ENCODE data around the gene SYNE1.

DNA sequence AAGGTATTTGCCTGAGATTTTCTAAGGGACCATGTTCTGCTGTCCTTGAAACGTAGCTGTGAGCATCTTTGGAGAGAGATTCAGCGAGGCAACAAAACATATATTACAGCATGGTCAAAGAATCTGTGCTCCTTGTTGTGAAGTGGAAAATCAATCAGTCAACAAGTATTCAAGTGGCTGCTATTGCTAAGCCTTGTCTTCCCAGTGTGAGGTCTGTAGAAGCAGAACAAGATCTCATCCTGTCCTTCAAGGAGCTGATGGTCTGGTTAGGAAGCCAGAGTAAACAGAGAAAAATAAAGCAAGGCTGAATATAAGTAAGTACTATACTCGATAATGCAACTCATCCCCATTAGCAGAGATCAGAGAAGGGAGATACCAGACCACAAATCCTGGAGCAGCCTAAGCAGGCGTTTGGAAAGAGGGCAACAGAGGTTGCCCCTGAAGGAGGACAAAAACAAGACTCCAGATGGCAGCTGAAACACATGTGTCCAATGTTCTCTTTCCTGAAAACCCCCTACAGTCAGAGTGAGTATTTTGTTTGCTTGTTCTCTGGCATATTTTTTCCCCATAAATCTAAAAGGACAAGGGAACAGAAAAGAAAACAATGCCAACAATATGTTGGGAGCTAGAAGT, 392.0 kb downstream of the SYNE1 start:
- TF ChIP-seq, protein P1, sequence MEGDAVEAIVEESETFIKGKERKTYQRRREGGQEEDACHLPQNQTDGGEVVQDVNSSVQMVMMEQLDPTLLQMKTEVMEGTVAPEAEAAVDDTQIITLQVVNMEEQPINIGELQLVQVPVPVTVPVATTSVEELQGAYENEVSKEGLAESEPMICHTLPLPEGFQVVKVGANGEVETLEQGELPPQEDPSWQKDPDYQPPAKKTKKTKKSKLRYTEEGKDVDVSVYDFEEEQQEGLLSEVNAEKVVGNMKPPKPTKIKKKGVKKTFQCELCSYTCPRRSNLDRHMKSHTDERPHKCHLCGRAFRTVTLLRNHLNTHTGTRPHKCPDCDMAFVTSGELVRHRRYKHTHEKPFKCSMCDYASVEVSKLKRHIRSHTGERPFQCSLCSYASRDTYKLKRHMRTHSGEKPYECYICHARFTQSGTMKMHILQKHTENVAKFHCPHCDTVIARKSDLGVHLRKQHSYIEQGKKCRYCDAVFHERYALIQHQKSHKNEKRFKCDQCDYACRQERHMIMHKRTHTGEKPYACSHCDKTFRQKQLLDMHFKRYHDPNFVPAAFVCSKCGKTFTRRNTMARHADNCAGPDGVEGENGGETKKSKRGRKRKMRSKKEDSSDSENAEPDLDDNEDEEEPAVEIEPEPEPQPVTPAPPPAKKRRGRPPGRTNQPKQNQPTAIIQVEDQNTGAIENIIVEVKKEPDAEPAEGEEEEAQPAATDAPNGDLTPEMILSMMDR (IDR thresholded peaks at IDR 0.05 in 2 of 3, conservative IDR thresholded peaks at IDR 0.05 in 1 of 3; ENCODE audit: control insufficient read depth in 2 of 3, extremely low read depth in 1 of 3, insufficient read depth in 1 of 3, low read depth in 3 of 3, low read length in 3 of 3): no peak
- TF ChIP-seq RAD21 (IDR thresholded peaks at IDR 0.05; ENCODE audit: insufficient read depth, low read depth, low read length): no peak
- no peak for TF ChIP-seq ATF7 (IDR thresholded peaks at IDR 0.05; ENCODE audit: low read depth)
- TF ChIP-seq, protein P2, sequence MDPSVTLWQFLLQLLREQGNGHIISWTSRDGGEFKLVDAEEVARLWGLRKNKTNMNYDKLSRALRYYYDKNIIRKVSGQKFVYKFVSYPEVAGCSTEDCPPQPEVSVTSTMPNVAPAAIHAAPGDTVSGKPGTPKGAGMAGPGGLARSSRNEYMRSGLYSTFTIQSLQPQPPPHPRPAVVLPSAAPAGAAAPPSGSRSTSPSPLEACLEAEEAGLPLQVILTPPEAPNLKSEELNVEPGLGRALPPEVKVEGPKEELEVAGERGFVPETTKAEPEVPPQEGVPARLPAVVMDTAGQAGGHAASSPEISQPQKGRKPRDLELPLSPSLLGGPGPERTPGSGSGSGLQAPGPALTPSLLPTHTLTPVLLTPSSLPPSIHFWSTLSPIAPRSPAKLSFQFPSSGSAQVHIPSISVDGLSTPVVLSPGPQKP (IDR thresholded peaks at IDR 0.05; ENCODE audit: low read depth, low read length): no peak
- TF ChIP-seq, protein P3, sequence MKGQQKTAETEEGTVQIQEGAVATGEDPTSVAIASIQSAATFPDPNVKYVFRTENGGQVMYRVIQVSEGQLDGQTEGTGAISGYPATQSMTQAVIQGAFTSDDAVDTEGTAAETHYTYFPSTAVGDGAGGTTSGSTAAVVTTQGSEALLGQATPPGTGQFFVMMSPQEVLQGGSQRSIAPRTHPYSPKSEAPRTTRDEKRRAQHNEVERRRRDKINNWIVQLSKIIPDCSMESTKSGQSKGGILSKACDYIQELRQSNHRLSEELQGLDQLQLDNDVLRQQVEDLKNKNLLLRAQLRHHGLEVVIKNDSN (IDR thresholded peaks at IDR 0.05; ENCODE audit: borderline replicate concordance, extremely low read length, insufficient read depth, low read depth, low read length): no peak
- TF ChIP-seq POLR2A (IDR thresholded peaks at IDR 0.05; ENCODE audit: low read depth, low read length): no peak
- TF ChIP-seq, protein P4, sequence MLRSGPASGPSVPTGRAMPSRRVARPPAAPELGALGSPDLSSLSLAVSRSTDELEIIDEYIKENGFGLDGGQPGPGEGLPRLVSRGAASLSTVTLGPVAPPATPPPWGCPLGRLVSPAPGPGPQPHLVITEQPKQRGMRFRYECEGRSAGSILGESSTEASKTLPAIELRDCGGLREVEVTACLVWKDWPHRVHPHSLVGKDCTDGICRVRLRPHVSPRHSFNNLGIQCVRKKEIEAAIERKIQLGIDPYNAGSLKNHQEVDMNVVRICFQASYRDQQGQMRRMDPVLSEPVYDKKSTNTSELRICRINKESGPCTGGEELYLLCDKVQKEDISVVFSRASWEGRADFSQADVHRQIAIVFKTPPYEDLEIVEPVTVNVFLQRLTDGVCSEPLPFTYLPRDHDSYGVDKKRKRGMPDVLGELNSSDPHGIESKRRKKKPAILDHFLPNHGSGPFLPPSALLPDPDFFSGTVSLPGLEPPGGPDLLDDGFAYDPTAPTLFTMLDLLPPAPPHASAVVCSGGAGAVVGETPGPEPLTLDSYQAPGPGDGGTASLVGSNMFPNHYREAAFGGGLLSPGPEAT (IDR thresholded peaks at IDR 0.05; ENCODE audit: low read depth): no peak
- no peak for TF ChIP-seq ETV6 (conservative IDR thresholded peaks at IDR 0.05 in 1 of 2, IDR thresholded peaks at IDR 0.05 in 1 of 2; ENCODE audit: borderline replicate concordance in 1 of 2, low read depth in 1 of 2)
- TF ChIP-seq EP300 (IDR thresholded peaks at IDR 0.05; ENCODE audit: borderline replicate concordance in 1 of 2, control insufficient read depth in 1 of 2, low read depth in 2 of 2, low read length in 2 of 2): no peak
- no peak for TF ChIP-seq HDAC6 (IDR thresholded peaks at IDR 0.05; ENCODE audit: unreplicated experiment)
- TF ChIP-seq GATAD2B (conservative IDR thresholded peaks at IDR 0.05; ENCODE audit: low read depth): no peak
- no peak for TF ChIP-seq EGR1 (IDR thresholded peaks at IDR 0.05; ENCODE audit: borderline replicate concordance in 1 of 2, low read depth in 2 of 2, low read length in 2 of 2)
